Activated CD8-positive, alpha-beta memory T cell treated with anti-CD3 and anti-CD28 coated beads, Interleukin-2, amount 10 ng/mL, durations not matched to agents 7 days and 5 days (primary cell): ENCODE results near the gene H1-8. TPM values are rescaled to one million over a fixed set of nuclear protein-coding genes. Genes with fewer than 3 reads are reported as not detected.

Experiments
- ATAC-seq: fragments of 150-1000 bp; cut with Tn5 transposase; one replicate; pipeline ENCODE4 v1.10.0; 2021; ENCODE audit warnings: moderate library complexity
- CTCF ChIA-PET: fragments of 350-600 bp; sonication (Branson Sonifier 250); formaldehyde crosslinking; loops from one replicate; lab custom pipeline; 2021; ENCODE audit warnings: antibody characterized with exemption; lab: Charles Lee
- DNase-seq: peaks from one replicate; pipeline ENCODE4 v3.0.0-alpha.2; 2020
- H3K27ac Mint-ChIP-seq: one replicate; pipeline ENCODE4 v1.8.0; 2021; ENCODE audit warnings: mild to moderate bottlenecking, mixed read lengths
- H3K27me3 Mint-ChIP-seq: one replicate; pipeline ENCODE4 v1.8.0; 2021; ENCODE audit warnings: mixed read lengths
- H3K36me3 Mint-ChIP-seq: one replicate; pipeline ENCODE4 v1.8.0; 2021; ENCODE audit warnings: mild to moderate bottlenecking, mixed read lengths
- H3K4me1 Mint-ChIP-seq: one replicate; pipeline ENCODE4 v1.8.0; 2021; ENCODE audit warnings: mixed read lengths
- H3K4me3 Mint-ChIP-seq: one replicate; pipeline ENCODE4 v1.8.0; 2021; ENCODE audit warnings: mild to moderate bottlenecking, moderate library complexity, mixed read lengths
- H3K9me3 Mint-ChIP-seq: one replicate; pipeline ENCODE4 v1.8.0; 2022; ENCODE audit warnings: low read depth, mixed read lengths
- total RNA-seq, 2 experiments: library from RNA; stranded (reverse); gene quantifications; one replicate each; pipeline ENCODE4 v1.2.3, GENCODE V29; 2021

The H1-8 gene
- total RNA-seq, 2 experiments from 2014 or later: not detected

- H3K9me3 Mint-ChIP-seq: no peaks in the 10 kb centered on the region
- DNase-seq (no peak), ATAC-seq (no peak)
- no peaks in the 10 kb centered on the region for H3K27me3 Mint-ChIP-seq
- CTCF ChIA-PET: interaction anchor here (2.0 kb wide), 1 partner anchor 9 kb away, joined by 7 read pairs; no protein-coding TSS in a partner anchor
- no peak overlapping the region for H3K27ac Mint-ChIP-seq
- no peak overlapping the region for H3K4me3 Mint-ChIP-seq
- H3K4me1 Mint-ChIP-seq: peaks cover 2% of the 10 kb centered on the region
- H3K36me3 Mint-ChIP-seq: no peaks in the 10 kb centered on the region
Observed at GRCh38 chr3:129567939-129568338, 25.0 kb downstream of the H1-8 start.

- Mint-ChIP-seq H3K9me3 (no peaks in the 10 kb centered on the region), H3K4me3 (no peak overlapping the region), H3K27me3 (no peaks in the 10 kb centered on the region), H3K4me1 (peaks cover 2% of the 10 kb centered on the region), H3K36me3 (no peaks in the 10 kb centered on the region), H3K27ac (no peak overlapping the region)
- DNase-seq (no peak), ATAC-seq (no peak)
- CTCF ChIA-PET: no interaction called here
Observed at GRCh38 chr3:129569856-129570255, 26.9 kb downstream of the H1-8 start.

GRCh38 chr3:129571605-129572547, 28.9 kb downstream of the H1-8 start:
- H3K4me3 Mint-ChIP-seq: no peak overlapping the region

DNA sequence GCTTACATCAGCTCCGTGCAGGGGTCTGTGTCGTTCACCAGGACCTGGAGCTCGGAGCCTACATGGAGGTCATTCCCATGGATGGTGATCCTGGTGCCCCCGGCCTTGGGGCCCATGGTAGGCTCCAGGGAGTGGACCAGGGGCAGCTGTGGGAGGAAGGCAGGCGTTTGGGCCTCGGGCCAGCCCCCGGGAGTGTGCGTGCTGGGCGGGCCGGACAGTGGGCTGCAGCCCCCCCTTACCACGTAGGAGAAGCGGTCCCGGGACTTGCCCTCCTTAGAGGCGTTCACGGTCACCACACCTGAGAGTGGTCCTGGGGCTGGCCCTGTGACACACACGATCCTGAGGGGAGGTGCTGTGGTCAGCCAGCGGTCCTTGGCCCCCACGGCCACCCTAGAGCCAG, 29.6 kb downstream of the H1-8 start:
- Mint-ChIP-seq H3K4me3 (no peak overlapping the region), H3K9me3 (no peaks in the 10 kb centered on the region), H3K36me3 (no peaks in the 10 kb centered on the region), H3K4me1 (peaks cover 19% of the 10 kb centered on the region), H3K27me3 (no peaks in the 10 kb centered on the region), H3K27ac (no peak overlapping the region)
- no peak for ATAC-seq
- no peak for DNase-seq
- CTCF ChIA-PET: no interaction called here

More at GRCh38 chr3:129571605-129572547, 28.9 kb downstream of the H1-8 start:
- Mint-ChIP-seq H3K27ac (no peak overlapping the region), H3K36me3 (no peaks in the 10 kb centered on the region), H3K9me3 (no peaks in the 10 kb centered on the region), H3K27me3 (no peaks in the 10 kb centered on the region), H3K4me1 (peaks cover 13% of the 10 kb centered on the region)
- no peak for ATAC-seq
- DNase-seq: no peak
- CTCF ChIA-PET: no interaction called here

DNA sequence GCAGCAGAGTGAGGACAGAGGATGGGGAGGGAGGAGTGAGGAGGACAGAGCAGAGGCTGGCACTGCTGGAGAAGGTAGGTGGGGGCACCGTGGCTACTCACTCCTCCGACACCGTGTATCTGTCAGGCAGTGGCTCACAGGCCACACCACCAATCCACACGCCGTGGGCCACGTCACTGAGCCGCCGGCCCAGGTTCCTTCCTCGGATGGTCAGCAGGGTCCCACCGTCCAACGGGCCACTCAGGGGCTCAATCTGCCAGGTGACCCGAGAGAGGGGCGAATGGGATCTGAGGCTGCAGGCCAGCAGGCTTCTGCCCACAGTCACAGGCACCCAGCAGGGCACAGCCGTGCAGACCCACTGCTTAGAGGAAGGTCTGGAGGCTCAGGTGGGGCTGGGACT, 30.5 kb downstream of the H1-8 start:
- CTCF ChIA-PET: no interaction called here
- DNase-seq (no peak), ATAC-seq (no peak)
- H3K27me3 Mint-ChIP-seq: no peaks in the 10 kb centered on the region
- H3K4me3 Mint-ChIP-seq: no peak overlapping the region
- H3K27ac Mint-ChIP-seq: no peak overlapping the region
- no peaks in the 10 kb centered on the region for H3K36me3 Mint-ChIP-seq
- H3K9me3 Mint-ChIP-seq: no peaks in the 10 kb centered on the region
- H3K4me1 Mint-ChIP-seq: peaks cover 24% of the 10 kb centered on the region

DNA sequence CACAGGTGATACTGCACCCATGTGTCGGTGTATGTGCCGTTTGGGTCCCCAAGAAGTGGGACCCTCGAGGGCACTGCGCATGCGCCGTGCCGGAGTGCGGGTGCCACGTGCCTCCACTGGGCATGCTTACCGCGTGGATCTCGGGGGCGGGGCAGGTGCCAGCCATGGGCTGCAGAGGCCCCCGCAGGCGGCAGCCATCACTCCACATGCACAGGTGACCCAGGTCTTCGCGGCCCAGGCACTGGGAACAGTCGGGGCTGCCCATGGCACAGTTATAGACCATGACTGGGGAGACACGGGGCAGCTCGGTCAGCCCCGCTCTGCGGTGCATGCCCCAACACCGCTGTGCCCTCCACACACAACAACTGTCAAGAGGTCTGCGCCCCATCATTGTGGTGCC, 31.2 kb downstream of the H1-8 start:
- no peak overlapping the region for H3K27ac Mint-ChIP-seq
- H3K4me1 Mint-ChIP-seq: peaks cover 27% of the 10 kb centered on the region

GRCh38 chr3:129575233-129575996, 32.4 kb downstream of the H1-8 start:
- ATAC-seq (no peak), DNase-seq (no peak)
- CTCF ChIA-PET: interaction anchor here (2.6 kb wide), 1 partner anchor 8 kb away, joined by 7 read pairs; no protein-coding TSS in a partner anchor
- Mint-ChIP-seq H3K27ac (no peak overlapping the region), H3K4me1 (peaks cover 27% of the 10 kb centered on the region), H3K4me3 (no peak overlapping the region), H3K27me3 (no peaks in the 10 kb centered on the region), H3K36me3 (no peaks in the 10 kb centered on the region), H3K9me3 (no peaks in the 10 kb centered on the region)

More for the DNA sequence above, 31.2 kb downstream of the H1-8 start:
- DNase-seq (no peak), ATAC-seq (no peak)
- H3K9me3 Mint-ChIP-seq: no peaks in the 10 kb centered on the region
- H3K27me3 Mint-ChIP-seq: no peaks in the 10 kb centered on the region
- CTCF ChIA-PET: no interaction called here
- no peak overlapping the region for H3K4me3 Mint-ChIP-seq
- H3K36me3 Mint-ChIP-seq: no peaks in the 10 kb centered on the region

GRCh38 chr3:129575997-129576384, 33.0 kb downstream of the H1-8 start:
- Mint-ChIP-seq H3K4me3 (no peak overlapping the region), H3K4me1 (peaks cover 27% of the 10 kb centered on the region), H3K36me3 (no peaks in the 10 kb centered on the region), H3K27ac (peak overlapping the region; percentile 35), H3K27me3 (no peaks in the 10 kb centered on the region), H3K9me3 (no peaks in the 10 kb centered on the region)
- no peak for ATAC-seq
- DNase-seq: no peak
- CTCF ChIA-PET: interaction anchor here (1.0 to 2.6 kb wide), 5 partner anchors 9 to 260 kb away, joined by 3 to 10 read pairs (median 6); a partner anchor contains a TSS

DNA sequence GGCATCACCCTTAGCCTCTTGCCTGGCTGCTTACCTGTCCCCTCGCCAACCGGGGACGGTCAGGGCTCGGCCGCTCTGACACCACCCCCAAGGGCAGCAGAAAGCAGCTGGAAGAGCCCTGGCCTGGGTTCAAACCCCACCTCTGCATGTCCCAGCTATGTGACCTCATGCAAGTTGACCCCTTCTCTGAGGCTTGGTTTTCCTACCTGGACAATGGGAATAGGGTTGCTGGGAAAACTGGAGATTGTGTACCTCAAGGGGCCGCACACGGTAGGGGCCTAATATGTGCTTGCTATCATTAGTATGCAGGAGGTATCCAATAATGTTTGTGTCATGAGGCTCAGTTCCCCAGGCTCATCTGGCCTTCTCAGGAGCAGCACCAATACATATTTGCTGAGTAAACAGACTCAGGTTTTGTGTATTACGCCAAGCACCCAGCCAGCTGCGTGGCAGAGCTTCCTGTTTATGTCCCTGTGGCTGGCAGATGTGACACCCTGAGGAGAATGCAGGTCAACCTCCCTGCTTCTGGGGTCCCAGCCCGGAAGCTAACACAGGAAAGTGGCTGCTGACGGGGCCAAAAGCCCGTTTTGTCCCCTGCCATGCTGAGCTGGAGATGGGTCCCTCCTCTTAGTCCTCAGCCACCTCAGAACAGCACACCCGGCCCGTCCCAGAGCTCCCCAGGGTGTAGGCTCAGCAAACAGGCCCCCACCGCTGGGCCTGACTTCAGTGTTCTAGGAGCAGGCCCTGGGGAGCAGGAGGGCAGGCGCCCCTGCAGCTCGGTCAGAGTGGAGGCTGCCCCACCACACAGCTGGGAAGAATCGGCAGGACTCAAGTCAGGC, 33.8 kb downstream of the H1-8 start:
- CTCF ChIA-PET: interaction anchor here (0.7 to 2.6 kb wide), 9 partner anchors 9 to 261 kb away, joined by 3 to 10 read pairs (median 4); a partner anchor contains a TSS
- peak; percentile 84 for DNase-seq
- H3K27me3 Mint-ChIP-seq: no peaks in the 10 kb centered on the region
- H3K9me3 Mint-ChIP-seq: no peaks in the 10 kb centered on the region
- peaks cover 27% of the 10 kb centered on the region for H3K4me1 Mint-ChIP-seq
- ATAC-seq: peak; percentile 82
- no peak overlapping the region for H3K4me3 Mint-ChIP-seq
- peak overlapping the region; percentile 88 for H3K27ac Mint-ChIP-seq
- no peaks in the 10 kb centered on the region for H3K36me3 Mint-ChIP-seq

- H3K27ac Mint-ChIP-seq: peak overlapping the region; percentile 88
- no peak overlapping the region for H3K4me3 Mint-ChIP-seq
- CTCF ChIA-PET: interaction anchor here (0.9 to 2.6 kb wide), 7 partner anchors 10 to 261 kb away, joined by 3 to 10 read pairs (median 4); a partner anchor contains a TSS
Observed at GRCh38 chr3:129577366-129577765, 34.4 kb downstream of the H1-8 start.

DNA sequence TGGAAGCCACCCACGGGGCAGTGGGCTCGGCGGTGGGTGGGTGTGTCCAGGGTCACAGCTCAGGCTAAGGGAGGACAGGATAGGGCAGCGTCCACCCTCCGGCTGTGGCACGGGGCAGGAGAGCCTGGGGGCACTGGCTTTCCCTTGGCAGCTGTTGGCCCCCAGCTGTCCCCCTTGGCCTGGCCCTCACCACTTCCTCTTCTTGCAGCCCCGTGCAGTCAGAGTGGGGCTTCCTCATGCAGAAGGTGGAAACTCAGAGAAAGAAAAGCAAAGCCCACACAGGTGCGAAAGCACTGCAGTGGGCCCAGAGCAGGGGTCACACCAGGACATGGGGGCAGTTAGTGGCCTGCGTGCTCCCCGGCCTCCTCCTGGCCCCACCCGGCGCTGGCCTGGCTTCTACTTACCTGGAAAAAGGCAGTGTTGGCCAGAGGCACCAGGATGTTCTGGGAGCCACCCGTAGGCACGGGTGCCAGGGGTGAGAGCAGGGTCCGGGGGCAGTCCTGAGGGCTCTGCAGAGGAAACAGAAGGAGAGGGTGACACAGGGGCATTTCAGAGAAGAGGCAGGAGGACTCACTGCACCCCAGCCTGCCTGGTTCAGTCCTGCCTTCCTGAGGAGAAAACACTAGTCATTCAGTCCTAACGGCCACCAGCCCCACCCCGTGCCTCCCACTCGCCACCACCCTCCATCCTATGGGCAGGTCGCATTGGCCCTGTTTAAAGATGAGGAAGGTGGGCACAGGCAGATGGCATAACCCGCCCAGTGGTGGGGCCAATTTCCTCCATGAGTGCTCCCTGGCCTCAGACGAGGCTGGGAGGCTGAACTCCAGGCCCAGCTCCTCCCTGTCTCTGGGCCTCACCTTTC, 35.2 kb downstream of the H1-8 start:
- Mint-ChIP-seq H3K4me1 (peaks cover 27% of the 10 kb centered on the region), H3K4me3 (no peak overlapping the region), H3K36me3 (no peaks in the 10 kb centered on the region), H3K27ac (peak overlapping the region; percentile 69), H3K27me3 (no peaks in the 10 kb centered on the region), H3K9me3 (no peaks in the 10 kb centered on the region)
- CTCF ChIA-PET: interaction anchor here (0.6 to 2.6 kb wide), 5 partner anchors 11 to 336 kb away, joined by 3 to 10 read pairs (median 4); no protein-coding TSS in a partner anchor
- peak; percentile 16 for ATAC-seq
- DNase-seq: peak; percentile 56

More at GRCh38 chr3:129577366-129577765, 34.4 kb downstream of the H1-8 start:
- H3K9me3 Mint-ChIP-seq: no peaks in the 10 kb centered on the region
- DNase-seq (no peak), ATAC-seq (no peak)
- H3K4me1 Mint-ChIP-seq: peaks cover 27% of the 10 kb centered on the region
- H3K27me3 Mint-ChIP-seq: no peaks in the 10 kb centered on the region
- H3K36me3 Mint-ChIP-seq: no peaks in the 10 kb centered on the region

- Mint-ChIP-seq H3K4me1 (peaks cover 27% of the 10 kb centered on the region), H3K9me3 (no peaks in the 10 kb centered on the region), H3K27ac (no peak overlapping the region), H3K27me3 (no peaks in the 10 kb centered on the region), H3K36me3 (no peaks in the 10 kb centered on the region), H3K4me3 (no peak overlapping the region)
- ATAC-seq (no peak), DNase-seq (no peak)
- CTCF ChIA-PET: no interaction called here
Observed at GRCh38 chr3:129579991-129580390, 37.0 kb downstream of the H1-8 start.
